GM23338 (cell line): ENCODE data around the gene CWC22. TPM values are rescaled to one million over a fixed set of nuclear protein-coding genes. Genes with fewer than 3 reads are reported as not detected.

Experiments
- ATAC-seq: fragments of 200-7000 bp; cut with Tn5 transposase; 3 replicates; pipeline ENCODE4 v1.9.1; 2020
- DNase-seq: peaks from one replicate; pipeline ENCODE4 v3.0.0-alpha.2; 2015; ENCODE audit warnings: low spot score
- H2AFZ ChIP-seq: fragments of 200-600 bp; sonication (generic); 2 replicates; pipeline ENCODE4 v1.8.0; 2016; ENCODE audit warnings: antibody characterized with exemption, mild to moderate bottlenecking, moderate library complexity
- H3F3A ChIP-seq: fragments of 200-600 bp; sonication (generic); replicated peaks from 2 replicates; pipeline ENCODE4 v1.8.0; 2017; ENCODE audit warnings: antibody characterized with exemption, mixed run types, low read depth
- H3K27ac ChIP-seq: fragments of 200-600 bp; sonication (generic); 2 replicates; pipeline ENCODE4 v1.6.1; 2016; ENCODE audit warnings: low read depth
- H3K27me3 ChIP-seq: fragments of 200-600 bp; sonication (generic); 2 replicates; pipeline ENCODE4 v1.8.0; 2016; ENCODE audit warnings: mild to moderate bottlenecking, mixed run types, moderate library complexity; ENCODE audit not compliant: insufficient read depth
- H3K36me3 ChIP-seq: fragments of 200-600 bp; sonication (generic); 2 replicates; pipeline ENCODE4 v1.8.0; 2016; ENCODE audit warnings: mild to moderate bottlenecking; ENCODE audit not compliant: insufficient read depth
- H3K4me1 ChIP-seq: fragments of 200-600 bp; sonication (generic); 2 replicates; pipeline ENCODE4 v1.8.0; 2016; ENCODE audit warnings: mild to moderate bottlenecking, moderate library complexity; ENCODE audit not compliant: insufficient read depth
- H3K4me2 ChIP-seq: fragments of 200-600 bp; sonication (generic); 2 replicates; pipeline ENCODE4 v1.7.1; 2017; ENCODE audit warnings: mixed run types
- H3K4me3 ChIP-seq: fragments of 200-600 bp; sonication (generic); 2 replicates; pipeline ENCODE4 v1.6.1; 2016; ENCODE audit warnings: mixed run types
- H3K79me2 ChIP-seq: fragments of 200-600 bp; sonication (generic); replicated peaks from 2 replicates; pipeline ENCODE4 v1.8.0; 2017; ENCODE audit warnings: mild to moderate bottlenecking; ENCODE audit not compliant: insufficient read depth
- H3K9me2 ChIP-seq: fragments of 200-600 bp; sonication (generic); 2 replicates; pipeline ENCODE4 v1.8.0; 2017; ENCODE audit not compliant: insufficient read depth
- H4K20me1 ChIP-seq: fragments of 200-600 bp; sonication (generic); replicated peaks from 2 replicates; pipeline ENCODE4 v1.8.0; 2017; ENCODE audit warnings: mild to moderate bottlenecking; ENCODE audit not compliant: insufficient read depth
- H3K27ac Mint-ChIP-seq: 2 replicates; pipeline ENCODE4 v1.8.0; 2020; ENCODE audit warnings: inconsistent platforms, mild to moderate bottlenecking, moderate library complexity, mixed read lengths
- H3K27me3 Mint-ChIP-seq: 3 replicates; pipeline ENCODE4 v1.8.0; 2022; ENCODE audit warnings: low read depth, mild to moderate bottlenecking, moderate library complexity, mixed read lengths, inconsistent platforms; ENCODE audit not compliant: insufficient read depth, poor library complexity
- H3K36me3 Mint-ChIP-seq: 3 replicates; pipeline ENCODE4 v1.8.0; 2021; ENCODE audit warnings: low read depth, mild to moderate bottlenecking, inconsistent platforms, moderate library complexity, mixed read lengths
- H3K4me1 Mint-ChIP-seq: 3 replicates; pipeline ENCODE4 v1.8.0; 2020; ENCODE audit warnings: mild to moderate bottlenecking, inconsistent platforms, mixed read lengths
- H3K4me3 Mint-ChIP-seq: 3 replicates; pipeline ENCODE4 v1.8.0; 2021; ENCODE audit warnings: moderate library complexity, mild to moderate bottlenecking, inconsistent platforms, mixed read lengths
- H3K9me3 Mint-ChIP-seq: 3 replicates; pipeline ENCODE4 v1.8.0; 2020; ENCODE audit warnings: moderate library complexity, mild to moderate bottlenecking, inconsistent platforms, mixed read lengths
- CREB1 ChIP-seq: fragments of 250-450 bp; sonication (Bioruptor Pico); IDR thresholded peaks from 2 replicates; pipeline ENCODE4 v1.5.0; 2020; ENCODE audit warnings: low read depth, mild to moderate bottlenecking, moderate library complexity
- CTCF ChIP-seq, 2 experiments: fragments of 200-600 bp in 1 of 2; sonication (generic) in 1 of 2; conservative IDR thresholded peaks; 2 replicates each; pipeline versions ENCODE4 v1.5.1 to v1.6.1; 2016 to 2017; ENCODE audit warnings: antibody characterized with exemption in 2 of 2, low read depth in 2 of 2, mild to moderate bottlenecking in 2 of 2, moderate library complexity in 1 of 2
- ETS1 ChIP-seq: IDR thresholded peaks from 2 replicates; pipeline ENCODE4 v1.6.1; 2016; ENCODE audit warnings: antibody characterized with exemption
- EZH2 ChIP-seq: fragments of 200-600 bp; sonication (generic); IDR thresholded peaks from one replicate; pipeline ENCODE4 v1.8.0; 2017; ENCODE audit warnings: antibody characterized with exemption, mild to moderate bottlenecking, low read depth; ENCODE audit not compliant: unreplicated experiment
- EZH2phosphoT487 ChIP-seq: fragments of 200-600 bp; sonication (generic); IDR thresholded peaks from one replicate; pipeline ENCODE4 v1.8.1; 2018; ENCODE audit warnings: antibody characterized with exemption; ENCODE audit not compliant: unreplicated experiment
- JUNB ChIP-seq: IDR thresholded peaks from one replicate; pipeline ENCODE4 v1.6.1; 2016; ENCODE audit warnings: antibody characterized with exemption; ENCODE audit not compliant: unreplicated experiment
- NANOG ChIP-seq: IDR thresholded peaks from 2 replicates; pipeline ENCODE4 v1.6.1; 2016; ENCODE audit warnings: antibody characterized with exemption, borderline replicate concordance
- POLR2AphosphoS5 ChIP-seq: IDR thresholded peaks from 2 replicates; pipeline ENCODE4 v1.6.1; 2016; ENCODE audit warnings: antibody characterized with exemption, low read depth
- REST ChIP-seq: IDR thresholded peaks from one replicate; pipeline ENCODE4 v1.6.1; 2018; ENCODE audit warnings: antibody characterized with exemption; ENCODE audit not compliant: unreplicated experiment
- STAT1 ChIP-seq: IDR thresholded peaks from one replicate; pipeline ENCODE4 v1.6.1; 2016; ENCODE audit warnings: antibody characterized with exemption; ENCODE audit not compliant: unreplicated experiment
- ZNF114 ChIP-seq: fragments of 250-450 bp; sonication (Bioruptor Pico); IDR thresholded peaks from 2 replicates; pipeline ENCODE4 v1.5.0; 2020; ENCODE audit warnings: mild to moderate bottlenecking, moderate library complexity
- ZNF331 ChIP-seq: fragments of 250-450 bp; sonication (Bioruptor Pico); IDR thresholded peaks from 2 replicates; pipeline ENCODE4 v1.5.0; 2020; ENCODE audit warnings: low read depth, mild to moderate bottlenecking, moderate library complexity
- ZNF462 ChIP-seq: fragments of 250-450 bp; sonication (Bioruptor Pico); IDR thresholded peaks from 2 replicates; pipeline ENCODE4 v1.5.0; 2020; ENCODE audit warnings: mild to moderate bottlenecking, moderate library complexity
- polyA plus RNA-seq: library from polyadenylated mRNA; unstranded; fragments of >200 nt; fragmentation: Nextera tagmentation; extraction: Ambion mirVana; gene quantifications from 2 replicates; pipeline ENCODE4 v1.2.1, GENCODE V29; 2016
- total RNA-seq: library from RNA; depleted of rRNA; stranded (reverse); fragments of >200 nt; shearing (Covaris generic); gene quantifications from 2 replicates; pipeline ENCODE4 v1.2.3, GENCODE V29; 2014

The CWC22 gene
- total and polyA plus RNA-seq, 2 experiments from 2014 or later, result 36.0 to 38.3 TPM

- H3K4me3 ChIP-seq, result no peak overlapping the region
- H3K27ac ChIP-seq, result no peak overlapping the region
- H3F3A ChIP-seq, result no peaks in the 10 kb centered on the region
- Mint-ChIP-seq H3K27me3 (no peaks in the 10 kb centered on the region), H3K4me1 (peaks cover 17% of the 10 kb centered on the region; the same call in 2 of the 3 replicates), H3K27ac (no peak overlapping the region), H3K36me3 (peaks cover 26% of the 10 kb centered on the region), H3K4me3 (no peak overlapping the region), H3K9me3 (no peaks in the 10 kb centered on the region)
- no peaks in the 10 kb centered on the region for H3K9me2 ChIP-seq
- H3K27me3 ChIP-seq, result no peaks in the 10 kb centered on the region
- peaks cover 22% of the 10 kb centered on the region for H3K36me3 ChIP-seq
- DNase-seq, result no peak
- H3K4me2 ChIP-seq, result no peak overlapping the region
- H3K79me2 ChIP-seq, result no peaks in the 10 kb centered on the region
- no peak for ATAC-seq
- H2AFZ ChIP-seq, result no peak overlapping the region
- no peak for TF ChIP-seq ZNF114
- no peak for TF ChIP-seq EZH2phosphoT487
- no peak for TF ChIP-seq EZH2
- TF ChIP-seq POLR2AphosphoS5, result no peak
- TF ChIP-seq ETS1, result no peak
- no peak for TF ChIP-seq NANOG
- TF ChIP-seq STAT1, result no peak
- TF ChIP-seq REST, result no peak
- TF ChIP-seq JUNB, result no peak
- no peak for TF ChIP-seq ZNF462 (CRISPR knock-in tag)
- TF ChIP-seq CTCF (conservative IDR thresholded peaks at IDR 0.05; ENCODE audit: low read depth in 2 of 2), result no peak
- TF ChIP-seq CREB1 (CRISPR knock-in tag), result no peak
- no peak for TF ChIP-seq ZNF331
- no peaks in the 10 kb centered on the region; the same call in 1 of the 2 replicates for H4K20me1 ChIP-seq
- H3K4me1 ChIP-seq, result peaks cover 9% of the 10 kb centered on the region; the same call in 1 of the 2 replicates
Observed at GRCh38 chr2:179963626-179964025, 43.5 kb downstream of the CWC22 start.
